ENCODE data around the gene KIF21A.

DNA sequence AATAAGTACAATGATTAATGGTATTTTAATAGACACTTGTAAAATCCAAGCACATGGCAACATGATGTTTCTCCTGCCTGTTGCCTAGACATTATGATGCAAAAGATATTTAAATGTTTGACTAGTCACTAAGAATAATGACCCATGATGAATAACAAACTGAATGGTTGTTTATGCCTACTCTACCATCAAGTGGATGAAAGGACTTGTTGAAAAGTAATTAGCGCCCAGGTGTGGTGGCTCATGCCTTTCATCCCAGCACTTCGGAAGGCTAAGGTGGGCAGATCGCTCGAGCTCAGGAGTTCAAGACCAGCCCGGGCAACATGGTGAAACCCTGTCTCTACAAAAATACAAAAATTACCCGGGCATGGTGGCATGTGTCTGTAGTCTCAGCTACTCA, 30.7 kb downstream of the KIF21A start:
- no peak for TF ChIP-seq POLR2AphosphoS5 (IDR thresholded peaks at IDR 0.05; ENCODE audit: insufficient read depth, low read depth, low read length)
- TF ChIP-seq POLR2A (IDR thresholded peaks at IDR 0.05; ENCODE audit: low read depth, low read length) = no peak
- TF ChIP-seq, protein P1, sequence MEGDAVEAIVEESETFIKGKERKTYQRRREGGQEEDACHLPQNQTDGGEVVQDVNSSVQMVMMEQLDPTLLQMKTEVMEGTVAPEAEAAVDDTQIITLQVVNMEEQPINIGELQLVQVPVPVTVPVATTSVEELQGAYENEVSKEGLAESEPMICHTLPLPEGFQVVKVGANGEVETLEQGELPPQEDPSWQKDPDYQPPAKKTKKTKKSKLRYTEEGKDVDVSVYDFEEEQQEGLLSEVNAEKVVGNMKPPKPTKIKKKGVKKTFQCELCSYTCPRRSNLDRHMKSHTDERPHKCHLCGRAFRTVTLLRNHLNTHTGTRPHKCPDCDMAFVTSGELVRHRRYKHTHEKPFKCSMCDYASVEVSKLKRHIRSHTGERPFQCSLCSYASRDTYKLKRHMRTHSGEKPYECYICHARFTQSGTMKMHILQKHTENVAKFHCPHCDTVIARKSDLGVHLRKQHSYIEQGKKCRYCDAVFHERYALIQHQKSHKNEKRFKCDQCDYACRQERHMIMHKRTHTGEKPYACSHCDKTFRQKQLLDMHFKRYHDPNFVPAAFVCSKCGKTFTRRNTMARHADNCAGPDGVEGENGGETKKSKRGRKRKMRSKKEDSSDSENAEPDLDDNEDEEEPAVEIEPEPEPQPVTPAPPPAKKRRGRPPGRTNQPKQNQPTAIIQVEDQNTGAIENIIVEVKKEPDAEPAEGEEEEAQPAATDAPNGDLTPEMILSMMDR (IDR thresholded peaks at IDR 0.05; ENCODE audit: extremely low read depth in 1 of 2, insufficient read depth in 1 of 2, low read depth in 1 of 2, low read length in 2 of 2) = no peak
- TF ChIP-seq, protein P2, sequence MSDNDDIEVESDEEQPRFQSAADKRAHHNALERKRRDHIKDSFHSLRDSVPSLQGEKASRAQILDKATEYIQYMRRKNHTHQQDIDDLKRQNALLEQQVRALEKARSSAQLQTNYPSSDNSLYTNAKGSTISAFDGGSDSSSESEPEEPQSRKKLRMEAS (IDR thresholded peaks at IDR 0.05; ENCODE audit: insufficient read depth, insufficient read length) = no peak
- no peak for TF ChIP-seq EZH2 (IDR thresholded peaks at IDR 0.05; ENCODE audit: borderline replicate concordance, low read depth, low read length, severe bottlenecking)
- TF ChIP-seq JUN (IDR thresholded peaks at IDR 0.05; ENCODE audit: borderline replicate concordance, insufficient read depth, insufficient read length, low read depth) = no peak
- TF ChIP-seq MYC (IDR thresholded peaks at IDR 0.05; ENCODE audit: low read depth, low read length) = no peak
- no peak for TF ChIP-seq GATA2 (IDR thresholded peaks at IDR 0.05; ENCODE audit: insufficient read depth, insufficient read length, low read depth, low read length)

Data from endothelial cell of umbilical vein (primary cell).